ENCODE results near the gene CRIP3. TPM values are rescaled to one million over a fixed set of nuclear protein-coding genes. Genes with fewer than 3 reads are reported as not detected.

CRIP3 gene
- total RNA-seq, 1 experiment from 2014 or later, result 16.9 TPM

DNA sequence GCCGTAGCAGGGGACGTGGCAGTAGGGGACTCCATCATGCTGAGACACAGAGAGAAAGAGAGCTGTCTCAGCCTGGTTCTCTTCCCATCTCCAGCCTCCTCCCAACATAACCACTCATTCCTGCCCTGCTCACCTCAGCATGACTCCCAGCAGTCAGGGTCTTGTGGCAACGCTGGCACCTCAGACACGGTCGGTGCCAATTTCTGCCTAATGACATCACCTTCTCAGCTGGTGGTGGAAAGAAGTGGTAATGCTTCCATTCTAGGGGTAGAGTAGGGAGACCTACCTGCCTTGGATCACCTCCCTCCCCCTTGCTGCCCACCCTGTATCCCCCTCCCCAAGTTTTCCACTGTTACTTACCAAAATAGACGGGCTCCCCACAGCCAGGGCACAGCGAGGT is 2.5 kb downstream of the CRIP3 start:
- Histone ChIP-seq H3K4me1 (ENCODE audit: insufficient read depth, low read length) (no peaks in the 10 kb centered on the region; the same call in 1 of the 2 replicates), H3K23ac (ENCODE audit: insufficient read length, low read depth, low read length) (no peak overlapping the region), H4K91ac (ENCODE audit: insufficient read length, low read depth, low read length) (no peak overlapping the region), H3K4me2 (ENCODE audit: insufficient read depth, insufficient read length, low read length) (no peak overlapping the region), H2BK120ac (ENCODE audit: low read depth, low read length, poor library complexity, severe bottlenecking) (no peak overlapping the region), H2BK15ac (ENCODE audit: low read depth, low read length) (no peak overlapping the region), H4K8ac (replicated peaks; ENCODE audit: insufficient read length, low read depth, low read length) (no peak overlapping the region), H2BK20ac (ENCODE audit: low read depth, low read length, poor library complexity, severe bottlenecking) (no peak overlapping the region), H3K14ac (ENCODE audit: insufficient read depth, low read length) (no peak overlapping the region), H4K20me1 (ENCODE audit: control insufficient read depth, insufficient read depth, insufficient read length) (no peaks in the 10 kb centered on the region), H2AFZ (ENCODE audit: low read length) (no peak overlapping the region), H2BK5ac (ENCODE audit: insufficient read length, low read length) (no peak overlapping the region), H3K4ac (ENCODE audit: low read depth, low read length) (no peak overlapping the region), H2AK5ac (ENCODE audit: insufficient read length, low read length) (no peak overlapping the region), H3K79me2 (ENCODE audit: insufficient read depth, low read length) (no peaks in the 10 kb centered on the region; the same call in 1 of the 2 replicates), H4K5ac (ENCODE audit: insufficient read length, low read depth, low read length) (no peak overlapping the region), H3K79me1 (ENCODE audit: insufficient read depth, low read depth, low read length, poor library complexity, severe bottlenecking) (no peaks in the 10 kb centered on the region), H3K9ac (ENCODE audit: extremely low read depth, insufficient read length, low read length) (no peak overlapping the region), H3K18ac (ENCODE audit: insufficient read length, low read depth, low read length) (no peak overlapping the region), H2BK12ac (ENCODE audit: insufficient read length, low read depth, low read length) (no peak overlapping the region), H3K27me3 (ENCODE audit: insufficient read depth, low read length) (no peaks in the 10 kb centered on the region), H3K9me3 (ENCODE audit: control insufficient read depth, low read depth, low read length) (no peaks in the 10 kb centered on the region), H3K23me2 (ENCODE audit: insufficient read length, low read depth, low read length, poor library complexity, severe bottlenecking) (peaks cover 10% of the 10 kb centered on the region), H3K56ac (ENCODE audit: insufficient read length, low read depth, low read length) (no peak overlapping the region), H3T11ph (ENCODE audit: low read length) (no peak overlapping the region), H3K27ac (ENCODE audit: insufficient read length, low read depth, low read length) (no peak overlapping the region)
- Mint-ChIP-seq H3K4me1 (peaks cover 20 to 32% of the 10 kb centered on the region in 2 experiments), H3K27me3 (ENCODE audit: low read depth) (peaks cover 4% of the 10 kb centered on the region), H3K4me3 (no peak overlapping the region; a peak in 1 of 5 replicates), H3K9me3 (no peaks in the 10 kb centered on the region), H3K27ac (no peak overlapping the region), H3K36me3 (ENCODE audit: insufficient read depth in 1 of 3, low read depth in 3 of 3) (peaks cover 0 to 18% (median 4%) of the 10 kb centered on the region in 3 experiments; a peak in 5 of 7 replicates)
- DNase-seq, result no peak
- no CpG with 5 or more reads among the region's 7 CpGs for WGBS (ENCODE audit: extremely low coverage, insufficient read length, low lambda C conversion rate)
- TF ChIP-seq CTCF (conservative IDR thresholded peaks at IDR 0.05), result no peak

All from H9 (cell line).